Naive thymus-derived CD4-positive, alpha-beta T cell (primary cell): ENCODE results near the gene MLANA. TPM values are rescaled to one million over a fixed set of nuclear protein-coding genes. Genes with fewer than 3 reads are reported as not detected.
"Not testable (repeated sequence)": the region's sequence is repeated elsewhere in the genome, so short reads cannot be mapped to it uniquely, and the experiment has no call there.

ENCODE experiments used
- ATAC-seq: fragments of 150-1000 bp; cut with Tn5 transposase; 2 replicates; pipeline ENCODE4 v1.10.0; 2021; ENCODE audit warnings: mild to moderate bottlenecking, moderate library complexity
- CTCF ChIA-PET: fragments of 350-600 bp; sonication (Branson Sonifier 250); formaldehyde crosslinking; loops from one replicate; lab custom pipeline; 2021; ENCODE audit warnings: antibody characterized with exemption; lab: Charles Lee
- POLR2A ChIA-PET: fragments of 350-600 bp; sonication (Branson Sonifier 250); formaldehyde crosslinking; loops from one replicate; lab custom pipeline; 2021; ENCODE audit warnings: antibody characterized with exemption, inconsistent platforms; lab: Charles Lee
- DNase-seq, 9 donors: peaks; one replicate each; pipeline versions ENCODE4 v3.0.0 to v3.0.0-alpha.2; 2020 to 2022; ENCODE audit warnings: mixed read lengths in 1 of 9
- H3K27ac ChIP-seq: one replicate; pipeline ENCODE4 v1.7.0; 2013; ENCODE audit warnings: mild to moderate bottlenecking, low read depth, low read length, moderate library complexity
- H3K27me3 ChIP-seq, 2 donors: one replicate each; pipeline ENCODE4 v1.7.0; 2013; ENCODE audit warnings: low read length in 2 of 2, mild to moderate bottlenecking in 2 of 2, moderate library complexity in 2 of 2; ENCODE audit not compliant: control insufficient read depth in 2 of 2, insufficient read depth in 2 of 2
- H3K36me3 ChIP-seq, 3 experiments: 1 replicate in 2 of 3; 2 replicates in 1 of 3; pipeline ENCODE4 v1.7.0; 2013; ENCODE audit warnings: low read length in 3 of 3, mild to moderate bottlenecking in 3 of 3, moderate library complexity in 1 of 3; ENCODE audit not compliant: insufficient read depth in 3 of 3, control insufficient read depth in 2 of 3
- H3K4me1 ChIP-seq, 2 donors: one replicate each; pipeline ENCODE4 v1.7.0; 2013; ENCODE audit warnings: low read length in 2 of 2, mild to moderate bottlenecking in 2 of 2, moderate library complexity in 1 of 2; ENCODE audit not compliant: control insufficient read depth in 2 of 2, insufficient read depth in 2 of 2
- H3K4me3 ChIP-seq: 2 replicates; pipeline ENCODE4 v1.7.0; 2013; ENCODE audit warnings: mild to moderate bottlenecking, low read length
- H3K9me3 ChIP-seq, 3 experiments: 1 replicate in 2 of 3; 2 replicates in 1 of 3; pipeline ENCODE4 v1.7.0; 2013; ENCODE audit warnings: low read length in 3 of 3; ENCODE audit not compliant: control insufficient read depth in 2 of 3
- H3K27ac Mint-ChIP-seq, 9 donors: one replicate each; pipeline ENCODE4 v1.8.0; 2020 to 2022; ENCODE audit warnings: mixed read lengths in 9 of 9, mild to moderate bottlenecking in 8 of 9, moderate library complexity in 5 of 9, inconsistent platforms in 2 of 9
- H3K27me3 Mint-ChIP-seq, 5 donors: one replicate each; pipeline ENCODE4 v1.8.0; 2021 to 2022; ENCODE audit warnings: mixed read lengths in 5 of 5, mild to moderate bottlenecking in 1 of 5
- H3K36me3 Mint-ChIP-seq, 5 donors: one replicate each; pipeline ENCODE4 v1.8.0; 2020 to 2022; ENCODE audit warnings: mixed read lengths in 5 of 5, mild to moderate bottlenecking in 3 of 5, inconsistent platforms in 1 of 5
- H3K4me1 Mint-ChIP-seq, 7 donors: one replicate each; pipeline ENCODE4 v1.8.0; 2020 to 2022; ENCODE audit warnings: mixed read lengths in 7 of 7, mild to moderate bottlenecking in 3 of 7, inconsistent platforms in 1 of 7
- H3K4me3 Mint-ChIP-seq, 10 donors: one replicate each; pipeline ENCODE4 v1.8.0; 2020 to 2022; ENCODE audit warnings: mild to moderate bottlenecking in 10 of 10, mixed read lengths in 10 of 10, moderate library complexity in 6 of 10, inconsistent platforms in 2 of 10
- H3K9me3 Mint-ChIP-seq, 11 donors: one replicate each; pipeline ENCODE4 v1.8.0; 2020 to 2022; ENCODE audit warnings: mixed read lengths in 11 of 11, mild to moderate bottlenecking in 4 of 11, inconsistent platforms in 1 of 11, moderate library complexity in 1 of 11
- intact Hi-C, 2 donors: fragments of 100-400 bp; cut with micrococcal nuclease; formaldehyde crosslinking; loops; one replicate each; pipeline ENCODE4 v1.15.1; 2023
- polyA plus RNA-seq, 2 donors: library from polyadenylated mRNA; unstranded; fragments of 300-500 nt; fragmentation: Illumina TruSeq; gene quantifications; one replicate each; pipeline ENCODE4 v1.2.3, GENCODE V29; 2021
- total RNA-seq, 6 experiments: library from RNA in 5 of 6; stranded (reverse) in 5 of 6; gene quantifications; 1 replicate in 5 of 6; 2 replicates in 1 of 6; pipeline ENCODE4 v1.2.3 and lab custom pipeline; 2021 to 2026

Gene MLANA
- total and polyA plus RNA-seq, 7 experiments from 2014 or later = 0.38 to 0.97 TPM; not detected in 5

DNA sequence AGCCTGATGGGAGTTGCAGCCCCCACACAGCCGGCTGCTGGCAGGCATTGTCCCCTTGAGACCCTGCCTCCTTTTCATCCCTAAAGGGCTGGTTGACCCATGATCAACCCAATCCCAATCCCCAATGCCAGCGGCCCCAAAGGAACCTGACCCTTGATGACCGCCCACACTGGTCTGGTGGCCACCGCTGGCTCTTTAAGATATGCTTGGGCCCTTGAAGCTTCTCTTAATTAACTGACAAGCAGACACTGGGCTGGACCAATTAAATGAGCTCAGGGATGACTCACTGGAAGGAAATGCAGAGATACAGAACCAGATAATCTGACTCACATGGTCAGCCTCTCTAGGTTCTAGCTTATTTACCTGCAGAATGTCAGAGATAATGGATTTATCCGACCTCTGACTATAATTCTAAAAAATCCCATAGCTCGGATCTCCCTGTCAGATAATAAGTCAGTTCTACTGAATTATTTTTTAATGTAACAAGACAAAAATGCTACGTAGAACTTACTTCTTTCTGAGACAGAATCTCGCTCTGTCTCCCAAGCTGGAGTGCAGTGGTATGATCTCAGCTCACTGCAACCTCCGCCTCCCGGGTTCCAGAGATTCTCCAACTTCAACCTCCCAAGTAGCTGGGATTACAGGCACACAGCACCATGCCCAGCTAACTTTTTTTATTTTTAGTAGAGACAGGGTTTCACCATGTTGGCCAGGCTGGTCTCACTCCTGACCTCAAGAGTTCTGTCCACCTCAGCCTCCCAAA is 11.1 kb upstream of the MLANA start:
- CTCF ChIA-PET = interaction anchor here (1.0 kb wide), 1 partner anchor 9 kb away, joined by 3 read pairs; no protein-coding TSS in a partner anchor
- Histone ChIP-seq H3K36me3 (no peaks in the 10 kb centered on the region), H3K27me3 (no peaks in the 10 kb centered on the region), H3K9me3 (no peaks in the 10 kb centered on the region), H3K4me1 (no peaks in the 10 kb centered on the region), H3K4me3 (no peak overlapping the region), H3K27ac (no peak overlapping the region)
- no peak overlapping the region for H3K27ac Mint-ChIP-seq
- ATAC-seq (no peak), DNase-seq (no peak)
- peaks cover 0 to 9% (median 0%) of the 10 kb centered on the region in 11 donors for H3K9me3 Mint-ChIP-seq
- peaks cover 0 to 31% (median 15%) of the 10 kb centered on the region in 5 donors for H3K36me3 Mint-ChIP-seq
- H3K4me1 Mint-ChIP-seq = peaks cover 0 to 23% (median 0%) of the 10 kb centered on the region in 7 donors
- no peaks in the 10 kb centered on the region for H3K27me3 Mint-ChIP-seq
- H3K4me3 Mint-ChIP-seq = no peak overlapping the region
- POLR2A ChIA-PET = interaction anchor here (0.6 kb wide), 1 partner anchor 1542 kb away, joined by 5 read pairs; no protein-coding TSS in a partner anchor
- intact Hi-C loops = no loop called here

GRCh38 chr9:5882244-5883012 is 8.3 kb upstream of the MLANA start:
- H3K4me3 Mint-ChIP-seq, H3K27me3 Mint-ChIP-seq, POLR2A ChIA-PET, H3K4me3 ChIP-seq, DNase-seq, H3K9me3 ChIP-seq, H3K27ac ChIP-seq, H3K4me1 ChIP-seq, ATAC-seq, H3K27ac Mint-ChIP-seq, H3K36me3 ChIP-seq, CTCF ChIA-PET, H3K9me3 Mint-ChIP-seq, intact Hi-C loops, H3K27me3 ChIP-seq: not testable (repeated sequence)
- Mint-ChIP-seq H3K4me1 (peaks cover 0 to 19% (median 8%) of the 10 kb centered on the region in 7 donors), H3K36me3 (peaks cover 0 to 18% (median 7%) of the 10 kb centered on the region in 5 donors)

DNA sequence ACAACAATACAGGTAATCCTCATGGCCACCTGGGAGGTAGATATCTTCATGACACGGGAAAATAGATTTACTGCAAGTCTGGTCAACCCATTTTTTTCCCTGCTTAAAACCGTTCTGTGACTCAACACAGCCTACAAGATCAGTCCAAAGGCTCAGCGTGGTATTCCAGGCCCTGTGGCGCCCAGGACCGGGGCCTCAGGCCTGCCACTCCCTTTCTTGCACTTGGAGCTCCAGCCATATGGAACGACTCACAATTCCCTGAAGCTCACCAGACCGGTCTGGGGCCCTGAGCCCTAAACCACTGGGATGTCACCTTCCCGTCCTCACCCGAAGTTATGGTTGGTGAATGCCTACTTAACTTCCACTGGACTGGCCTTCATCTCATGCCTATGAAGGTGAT is 6.5 kb upstream of the MLANA start:
- POLR2A ChIA-PET = interaction anchor here (1.6 kb wide), 1 partner anchor 52 kb away, joined by 4 read pairs; the partner anchor contains the start of gene ERMP1
- no peak for DNase-seq
- CTCF ChIA-PET = no interaction called here
- peak overlapping the region in 1 of 9 donors; percentile 29 for H3K27ac Mint-ChIP-seq
- H3K9me3 Mint-ChIP-seq = peaks cover 0 to 5% (median 0%) of the 10 kb centered on the region in 11 donors
- Histone ChIP-seq H3K36me3 (no peaks in the 10 kb centered on the region), H3K9me3 (no peaks in the 10 kb centered on the region), H3K27me3 (no peaks in the 10 kb centered on the region), H3K27ac (no peak overlapping the region), H3K4me1 (peaks cover 0 to 3% of the 10 kb centered on the region in 2 donors), H3K4me3 (no peak overlapping the region)
- H3K4me3 Mint-ChIP-seq = no peak overlapping the region
- no peak for ATAC-seq
- H3K36me3 Mint-ChIP-seq = peaks cover 0 to 17% (median 4%) of the 10 kb centered on the region in 5 donors
- no peaks in the 10 kb centered on the region for H3K27me3 Mint-ChIP-seq
- peaks cover 0 to 18% (median 7%) of the 10 kb centered on the region in 7 donors for H3K4me1 Mint-ChIP-seq
- intact Hi-C loops = no loop called here

- no peaks in the 10 kb centered on the region for H3K36me3 ChIP-seq
- peaks cover 0 to 3% of the 10 kb centered on the region in 2 donors for H3K4me1 ChIP-seq
- intact Hi-C loops = loop anchor here (1.0 to 5.0 kb wide), 8 partner anchors 54 to 421 kb away; partner anchors contain the start of gene ERMP1 (in 1 of the 2)
- peak; percentile 94 for ATAC-seq
- Mint-ChIP-seq H3K4me1 (peaks cover 0 to 14% (median 7%) of the 10 kb centered on the region in 7 donors), H3K4me3 (no peak overlapping the region), H3K27me3 (no peaks in the 10 kb centered on the region), H3K36me3 (peaks cover 0 to 14% (median 0%) of the 10 kb centered on the region in 5 donors), H3K27ac (peak overlapping the region in 4 of 9 donors; percentile 11 to 64 (median 34)), H3K9me3 (peaks cover 0 to 5% (median 0%) of the 10 kb centered on the region in 11 donors)
- H3K4me3 ChIP-seq = no peak overlapping the region
- ChIA-PET CTCF (interaction anchor here (0.8 to 2.9 kb wide), 18 partner anchors 10 to 682 kb away, joined by 3 to 28 read pairs (median 4); partner anchors contain the start of genes ERMP1 and RANBP6), POLR2A (interaction anchor here (1.2 kb wide), 1 partner anchor 10 kb away, joined by 3 read pairs; no protein-coding TSS in a partner anchor)
- no peak overlapping the region for H3K27ac ChIP-seq
- DNase-seq = peak; percentile 45 to 80 (median 64)
- H3K9me3 ChIP-seq = no peaks in the 10 kb centered on the region
- no peaks in the 10 kb centered on the region for H3K27me3 ChIP-seq
Observed at GRCh38 chr9:5886114-5886939, 4.4 kb upstream of the MLANA start.

DNA sequence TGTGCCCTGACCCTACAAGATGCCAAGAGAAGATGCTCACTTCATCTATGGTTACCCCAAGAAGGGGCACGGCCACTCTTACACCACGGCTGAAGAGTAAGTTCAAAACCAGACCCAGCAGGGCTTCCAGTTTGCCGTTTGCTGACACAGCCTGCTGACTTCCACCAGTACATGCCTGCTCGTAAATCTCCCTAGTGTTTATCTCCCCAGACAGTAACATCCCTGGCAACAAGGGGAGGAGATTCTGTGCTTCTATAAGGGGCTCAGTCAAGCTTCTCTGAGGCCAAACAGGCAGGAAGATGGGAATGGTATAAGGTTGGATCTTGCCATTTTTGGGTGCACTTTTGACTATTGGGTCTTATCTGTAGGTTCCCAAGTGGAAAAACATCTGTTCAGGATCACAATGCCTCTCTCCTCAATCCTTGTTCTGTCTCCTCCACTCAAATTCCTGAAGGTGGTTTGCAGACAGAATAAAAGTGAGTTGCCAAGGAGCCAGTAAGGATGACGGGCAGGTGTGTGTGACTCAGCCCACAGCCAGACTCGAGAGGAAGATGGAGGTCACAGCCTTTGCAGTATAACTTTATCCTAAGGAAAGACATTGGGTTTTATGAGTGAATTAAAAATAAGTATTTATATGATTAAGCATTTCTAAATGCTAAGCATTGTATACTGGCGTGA is 1.9 kb downstream of the MLANA start:
- Mint-ChIP-seq H3K27me3 (no peaks in the 10 kb centered on the region), H3K4me1 (peaks cover 0 to 12% (median 0%) of the 10 kb centered on the region in 7 donors), H3K36me3 (peaks cover 0 to 29% (median 6%) of the 10 kb centered on the region in 5 donors), H3K4me3 (no peak overlapping the region), H3K9me3 (no peaks in the 10 kb centered on the region), H3K27ac (no peak overlapping the region)
- CTCF ChIA-PET = no interaction called here
- intact Hi-C loops = no loop called here
- no peak overlapping the region for H3K27ac ChIP-seq
- no peaks in the 10 kb centered on the region for H3K9me3 ChIP-seq
- POLR2A ChIA-PET = interaction anchor here (1.0 kb wide), 1 partner anchor 59 kb away, joined by 3 read pairs; the partner anchor contains the start of gene ERMP1
- no peaks in the 10 kb centered on the region for H3K27me3 ChIP-seq
- DNase-seq (no peak), ATAC-seq (no peak)
- H3K36me3 ChIP-seq = peaks cover 0 to 4% (median 0%) of the 10 kb centered on the region in 3 experiments
- H3K4me1 ChIP-seq = no peaks in the 10 kb centered on the region
- no peak overlapping the region for H3K4me3 ChIP-seq
